Loucy (cell line): ENCODE data around the gene TRAPPC5.

Experiments
- H2AFZ ChIP-seq: fragments of 200-600 bp; sonication (generic); 2 replicates; pipeline ENCODE4 v1.6.0; 2016; ENCODE audit warnings: antibody characterized with exemption, mild to moderate bottlenecking, low read length, moderate library complexity
- H3F3A ChIP-seq: fragments of 200-600 bp; 2 replicates; pipeline ENCODE4 v1.6.0; 2016; ENCODE audit warnings: antibody characterized with exemption, low read depth, mild to moderate bottlenecking
- H3K27me3 ChIP-seq: fragments of 200-600 bp; sonication (generic); 2 replicates; pipeline ENCODE4 v1.6.1; 2014; ENCODE audit warnings: low read length, mild to moderate bottlenecking; ENCODE audit not compliant: insufficient read depth, poor library complexity, severe bottlenecking
- H3K36me3 ChIP-seq: fragments of 200-600 bp; sonication (generic); 2 replicates; pipeline ENCODE4 v1.6.1; 2016; ENCODE audit warnings: low read length; ENCODE audit not compliant: insufficient read depth
- H3K4me1 ChIP-seq: fragments of 200-600 bp; sonication (generic); 2 replicates; pipeline ENCODE4 v1.5.1; 2014; ENCODE audit warnings: low read length, mild to moderate bottlenecking; ENCODE audit not compliant: insufficient read depth, poor library complexity, severe bottlenecking
- H3K4me2 ChIP-seq: fragments of 200-600 bp; sonication (generic); 2 replicates; pipeline ENCODE4 v1.6.0; 2014; ENCODE audit warnings: antibody characterized with exemption, low read length, low read depth, mild to moderate bottlenecking; ENCODE audit not compliant: poor library complexity, severe bottlenecking
- H3K4me3 ChIP-seq: fragments of 200-600 bp; sonication (generic); 2 replicates; pipeline ENCODE4 v1.5.1; 2014; ENCODE audit warnings: low read length, mild to moderate bottlenecking, mixed read lengths; ENCODE audit not compliant: poor library complexity, severe bottlenecking
- H3K79me2 ChIP-seq: fragments of 200-600 bp; sonication (generic); 2 replicates; pipeline ENCODE4 v1.6.1; 2014; ENCODE audit warnings: low read length; ENCODE audit not compliant: insufficient read depth
- H3K9ac ChIP-seq: fragments of 200-600 bp; sonication (generic); 2 replicates; pipeline ENCODE4 v1.6.0; 2014; ENCODE audit warnings: mild to moderate bottlenecking, low read depth, low read length, moderate library complexity; ENCODE audit not compliant: poor library complexity, severe bottlenecking
- H3K9me2 ChIP-seq: fragments of 200-600 bp; sonication (generic); replicated peaks from 2 replicates; pipeline ENCODE4 v1.6.1; 2016; ENCODE audit warnings: low read depth, low read length, mixed read lengths
- H3K9me3 ChIP-seq: fragments of 200-600 bp; sonication (generic); 2 replicates; pipeline ENCODE4 v1.6.1; 2014; ENCODE audit warnings: mild to moderate bottlenecking, antibody characterized with exemption, low read length, low read depth; ENCODE audit not compliant: insufficient read depth
- H4K20me1 ChIP-seq: fragments of 200-600 bp; sonication (generic); 2 replicates; pipeline ENCODE4 v1.6.0; 2014; ENCODE audit warnings: antibody characterized with exemption, low read length, mild to moderate bottlenecking; ENCODE audit not compliant: insufficient read depth, poor library complexity, severe bottlenecking
- EZH2phosphoT487 ChIP-seq: fragments of 200-600 bp; IDR thresholded peaks from 2 replicates; pipeline ENCODE4 v1.6.1; 2018; ENCODE audit warnings: antibody characterized with exemption, mild to moderate bottlenecking, moderate library complexity, borderline replicate concordance
- TF ChIP-seq, protein P1 (sequence below): fragments of 200-600 bp; sonication (generic); conservative IDR thresholded peaks from 2 replicates; pipeline ENCODE4 v1.5.1; 2014; ENCODE audit warnings: mild to moderate bottlenecking, antibody characterized with exemption, low read length

TRAPPC5 gene

DNA sequence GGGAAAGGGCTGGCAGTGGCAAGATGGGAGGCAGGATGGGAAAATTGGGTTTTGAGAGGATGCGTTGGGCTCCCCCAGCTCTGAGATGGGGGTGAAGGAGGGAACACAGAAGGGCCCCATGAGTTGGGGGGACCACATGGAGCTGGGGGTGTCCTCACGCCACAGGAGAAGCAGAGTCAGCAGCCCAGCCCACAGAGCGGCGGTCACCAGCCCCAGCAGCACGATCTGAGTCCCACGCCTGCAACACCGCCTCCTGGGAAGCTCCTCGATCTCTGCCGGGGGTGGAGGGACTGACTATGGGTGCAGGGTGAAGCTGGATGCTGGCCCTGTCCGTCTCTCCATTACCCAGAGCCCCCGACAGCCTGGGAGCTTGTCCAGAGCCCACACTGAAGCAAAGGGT lies 17.9 kb downstream of the TRAPPC5 start:
- Histone ChIP-seq H3K4me2 (no peak overlapping the region), H3K9me3 (no peaks in the 10 kb centered on the region), H3K27me3 (no peaks in the 10 kb centered on the region), H2AFZ (no peak overlapping the region), H3K9me2 (no peaks in the 10 kb centered on the region), H3K79me2 (no peaks in the 10 kb centered on the region), H3K36me3 (no peaks in the 10 kb centered on the region), H3K4me1 (no peaks in the 10 kb centered on the region), H3F3A (no peaks in the 10 kb centered on the region), H3K4me3 (no peak overlapping the region), H3K9ac (no peak overlapping the region), H4K20me1 (no peaks in the 10 kb centered on the region)
- TF ChIP-seq EZH2phosphoT487: no peak
- TF ChIP-seq, protein P1, sequence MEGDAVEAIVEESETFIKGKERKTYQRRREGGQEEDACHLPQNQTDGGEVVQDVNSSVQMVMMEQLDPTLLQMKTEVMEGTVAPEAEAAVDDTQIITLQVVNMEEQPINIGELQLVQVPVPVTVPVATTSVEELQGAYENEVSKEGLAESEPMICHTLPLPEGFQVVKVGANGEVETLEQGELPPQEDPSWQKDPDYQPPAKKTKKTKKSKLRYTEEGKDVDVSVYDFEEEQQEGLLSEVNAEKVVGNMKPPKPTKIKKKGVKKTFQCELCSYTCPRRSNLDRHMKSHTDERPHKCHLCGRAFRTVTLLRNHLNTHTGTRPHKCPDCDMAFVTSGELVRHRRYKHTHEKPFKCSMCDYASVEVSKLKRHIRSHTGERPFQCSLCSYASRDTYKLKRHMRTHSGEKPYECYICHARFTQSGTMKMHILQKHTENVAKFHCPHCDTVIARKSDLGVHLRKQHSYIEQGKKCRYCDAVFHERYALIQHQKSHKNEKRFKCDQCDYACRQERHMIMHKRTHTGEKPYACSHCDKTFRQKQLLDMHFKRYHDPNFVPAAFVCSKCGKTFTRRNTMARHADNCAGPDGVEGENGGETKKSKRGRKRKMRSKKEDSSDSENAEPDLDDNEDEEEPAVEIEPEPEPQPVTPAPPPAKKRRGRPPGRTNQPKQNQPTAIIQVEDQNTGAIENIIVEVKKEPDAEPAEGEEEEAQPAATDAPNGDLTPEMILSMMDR: no peak

DNA sequence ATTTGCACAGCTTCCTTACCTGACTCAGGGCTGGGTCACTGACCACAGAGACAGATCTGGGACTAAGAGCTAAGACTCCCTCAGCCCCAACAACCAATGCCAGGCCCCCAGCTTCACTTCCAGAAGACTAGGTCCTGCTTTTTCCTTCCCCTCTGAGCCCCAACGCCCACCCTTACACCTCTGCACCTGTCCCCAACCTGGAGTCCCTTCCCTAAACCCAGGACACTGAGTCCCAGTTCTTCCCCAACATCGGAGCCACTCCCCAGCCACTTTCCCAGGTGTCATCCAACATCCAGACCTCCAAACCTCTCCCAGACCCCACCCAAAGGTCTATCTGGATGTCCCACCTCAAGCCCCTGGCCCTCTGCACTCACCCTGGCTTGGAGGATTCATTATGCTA lies 18.4 kb downstream of the TRAPPC5 start:
- no peak for TF ChIP-seq EZH2phosphoT487
- TF ChIP-seq, protein P1: no peak
- Histone ChIP-seq H3K27me3 (no peaks in the 10 kb centered on the region), H3K36me3 (no peaks in the 10 kb centered on the region), H3K4me1 (no peaks in the 10 kb centered on the region), H2AFZ (no peak overlapping the region), H3K4me2 (no peak overlapping the region), H3K9ac (no peak overlapping the region), H3F3A (no peaks in the 10 kb centered on the region), H3K79me2 (no peaks in the 10 kb centered on the region), H4K20me1 (no peaks in the 10 kb centered on the region), H3K9me2 (no peaks in the 10 kb centered on the region), H3K9me3 (no peaks in the 10 kb centered on the region), H3K4me3 (no peak overlapping the region)

DNA sequence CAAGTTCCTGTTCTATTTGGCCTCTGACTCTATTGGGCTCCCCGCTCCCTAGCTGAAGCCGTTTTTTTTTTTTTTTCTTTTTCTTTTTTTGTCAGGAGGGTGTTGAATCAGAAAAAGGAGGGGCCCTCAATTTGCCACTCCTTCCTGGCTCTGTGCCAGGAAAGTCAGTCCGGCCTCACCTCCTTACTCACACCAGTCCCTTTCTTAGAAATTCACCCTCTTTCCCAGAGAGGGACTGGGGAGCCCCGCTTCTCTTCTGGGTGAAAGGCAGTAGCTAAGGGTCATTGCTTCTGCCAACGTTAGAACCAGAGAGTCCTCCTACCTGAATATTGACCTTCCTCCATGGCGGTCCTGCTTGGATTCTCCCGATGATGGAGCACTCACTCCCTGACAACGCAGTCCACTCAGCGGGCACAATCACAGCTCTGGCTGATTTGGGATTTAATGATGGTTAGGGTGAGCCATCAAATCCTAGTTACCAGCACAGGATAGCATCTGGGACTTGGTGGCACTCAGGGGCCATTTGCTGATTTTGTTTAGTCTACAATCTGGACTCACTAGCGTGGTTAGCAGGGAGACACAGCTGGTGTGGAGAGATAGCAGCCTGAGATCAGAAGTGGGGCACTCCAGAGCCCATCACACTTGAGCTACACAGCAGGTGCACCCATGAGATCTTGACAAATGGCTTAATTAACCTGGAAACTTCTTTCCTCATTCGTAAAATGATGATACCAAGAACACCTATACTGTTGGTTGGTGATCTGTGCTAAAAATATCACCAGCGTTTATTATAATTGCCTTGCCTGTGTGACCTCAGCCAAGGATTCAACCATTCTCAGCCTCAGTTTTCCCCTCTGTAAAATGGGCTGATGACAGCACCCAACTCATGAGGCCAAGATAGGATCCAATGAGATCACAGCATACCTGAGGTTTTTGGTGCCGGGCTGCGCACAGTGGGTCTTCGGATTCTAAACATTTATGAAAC lies 19.1 kb downstream of the TRAPPC5 start:
- Histone ChIP-seq H3F3A (no peaks in the 10 kb centered on the region), H3K36me3 (no peaks in the 10 kb centered on the region), H3K9me3 (no peaks in the 10 kb centered on the region), H4K20me1 (no peaks in the 10 kb centered on the region), H3K4me1 (no peaks in the 10 kb centered on the region), H3K9me2 (no peaks in the 10 kb centered on the region), H3K9ac (no peak overlapping the region), H3K79me2 (no peaks in the 10 kb centered on the region), H3K4me2 (no peak overlapping the region), H3K27me3 (no peaks in the 10 kb centered on the region), H2AFZ (no peak overlapping the region), H3K4me3 (no peak overlapping the region)
- TF ChIP-seq EZH2phosphoT487: no peak
- TF ChIP-seq, protein P1: no peak
